SU-DHL-6 (cell line): Measurements from ENCODE around the gene MRPS6.

Experiments used
- CTCF ChIP-seq: fragments of 200-600 bp; sonication (generic); IDR thresholded peaks from one replicate; pipeline ENCODE4 v1.5.1; 2017; ENCODE audit warnings: antibody characterized with exemption, mild to moderate bottlenecking, low read length, moderate library complexity; ENCODE audit not compliant: insufficient read depth, poor library complexity, severe bottlenecking
- EZH2phosphoT487 ChIP-seq: fragments of 200-600 bp; sonication (generic), shearing (Covaris generic); conservative IDR thresholded peaks from 2 replicates; pipeline ENCODE4 v1.6.1; 2018; ENCODE audit warnings: mild to moderate bottlenecking, antibody characterized with exemption, low read length, moderate library complexity, mixed read lengths

DNA sequence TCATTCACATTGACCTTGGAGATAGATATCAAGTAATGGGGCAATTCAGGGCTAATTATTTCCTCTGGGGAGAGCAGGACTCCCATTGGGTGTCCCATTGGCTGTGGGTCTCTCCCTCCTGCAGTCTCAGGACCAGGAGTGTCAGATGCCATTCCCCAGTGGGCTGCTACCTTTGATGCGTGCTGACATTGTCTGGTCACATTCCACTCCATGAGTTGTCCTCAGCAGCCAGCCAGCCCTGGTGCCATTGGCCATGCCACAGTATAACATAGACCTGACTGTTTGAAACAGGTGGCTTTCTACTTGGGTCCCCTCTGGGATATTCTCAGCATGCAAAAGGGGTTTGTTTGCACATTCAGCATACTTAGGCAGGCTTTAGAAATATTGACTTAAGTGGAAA lies 118.5 kb downstream of the MRPS6 start:
- TF ChIP-seq CTCF (no peak), EZH2phosphoT487 (no peak)
